ENCODE measurements around the gene WDR20. TPM values are rescaled to one million over a fixed set of nuclear protein-coding genes. Genes with fewer than 3 reads are reported as not detected.

WDR20 gene
- total RNA-seq, 1 experiment from 2014 or later, result 33.0 TPM

- no peaks in the 10 kb centered on the region for H3K9me3 Mint-ChIP-seq (ENCODE audit: low read depth, unreplicated experiment)
- intact Hi-C loops (cut with micrococcal nuclease; ENCODE audit: unreplicated experiment), result no loop called here
- H3K36me3 Mint-ChIP-seq (ENCODE audit: insufficient read depth, unreplicated experiment), result peaks cover 47% of the 10 kb centered on the region
- no peak for TF ChIP-seq CTCF (IDR thresholded peaks at IDR 0.05; ENCODE audit: unreplicated experiment)
- DNase-seq, result no peak
- no peak overlapping the region for H3K4me3 Mint-ChIP-seq (ENCODE audit: low read depth, unreplicated experiment)
- BruUV-seq (replicated peaks), result no TSS peak
- CTCF ChIA-PET, result no interaction called here
- no peaks in the 10 kb centered on the region for H3K27me3 Mint-ChIP-seq (ENCODE audit: unreplicated experiment)
- no peak overlapping the region for H3K27ac Mint-ChIP-seq (ENCODE audit: unreplicated experiment)
- H3K4me1 Mint-ChIP-seq (ENCODE audit: low read depth, unreplicated experiment), result no peaks in the 10 kb centered on the region
Measured at GRCh38 chr14:102211240-102211639, 71.5 kb downstream of the WDR20 start.

GRCh38 chr14:102212356-102212755 lies 72.7 kb downstream of the WDR20 start:
- Mint-ChIP-seq H3K4me3 (ENCODE audit: low read depth, unreplicated experiment) (no peak overlapping the region), H3K27me3 (ENCODE audit: unreplicated experiment) (no peaks in the 10 kb centered on the region), H3K36me3 (ENCODE audit: insufficient read depth, unreplicated experiment) (peaks cover 39% of the 10 kb centered on the region), H3K4me1 (ENCODE audit: low read depth, unreplicated experiment) (no peaks in the 10 kb centered on the region), H3K27ac (ENCODE audit: unreplicated experiment) (no peak overlapping the region), H3K9me3 (ENCODE audit: low read depth, unreplicated experiment) (no peaks in the 10 kb centered on the region)
- CTCF ChIA-PET, result no interaction called here
- DNase-seq, result no peak
- intact Hi-C loops (cut with micrococcal nuclease; ENCODE audit: unreplicated experiment), result no loop called here
- BruUV-seq (replicated peaks), result no TSS peak
- TF ChIP-seq CTCF (IDR thresholded peaks at IDR 0.05; ENCODE audit: unreplicated experiment), result no peak

GRCh38 chr14:102212845-102213244 lies 73.1 kb downstream of the WDR20 start:
- H3K27me3 Mint-ChIP-seq (ENCODE audit: unreplicated experiment), result no peaks in the 10 kb centered on the region
- H3K4me1 Mint-ChIP-seq (ENCODE audit: low read depth, unreplicated experiment), result no peaks in the 10 kb centered on the region
- H3K9me3 Mint-ChIP-seq (ENCODE audit: low read depth, unreplicated experiment), result no peaks in the 10 kb centered on the region
- intact Hi-C loops (cut with micrococcal nuclease; ENCODE audit: unreplicated experiment), result no loop called here
- TF ChIP-seq CTCF (IDR thresholded peaks at IDR 0.05; ENCODE audit: unreplicated experiment), result no peak
- DNase-seq, result no peak
- H3K4me3 Mint-ChIP-seq (ENCODE audit: low read depth, unreplicated experiment), result no peak overlapping the region
- no peak overlapping the region for H3K27ac Mint-ChIP-seq (ENCODE audit: unreplicated experiment)
- CTCF ChIA-PET, result interaction anchor here (0.9 kb wide), 1 partner anchor 101 kb away, joined by 4 read pairs; no protein-coding TSS in a partner anchor
- BruUV-seq (replicated peaks), result no TSS peak
- peaks cover 43% of the 10 kb centered on the region for H3K36me3 Mint-ChIP-seq (ENCODE audit: insufficient read depth, unreplicated experiment)

GRCh38 chr14:102213470-102213869 lies 73.8 kb downstream of the WDR20 start:
- no peak for DNase-seq
- no TSS peak for BruUV-seq (replicated peaks)
- no peak for TF ChIP-seq CTCF (IDR thresholded peaks at IDR 0.05; ENCODE audit: unreplicated experiment)
- H3K4me3 Mint-ChIP-seq (ENCODE audit: low read depth, unreplicated experiment), result no peak overlapping the region
- no peaks in the 10 kb centered on the region for H3K4me1 Mint-ChIP-seq (ENCODE audit: low read depth, unreplicated experiment)
- intact Hi-C loops (cut with micrococcal nuclease; ENCODE audit: unreplicated experiment), result no loop called here
- no peaks in the 10 kb centered on the region for H3K27me3 Mint-ChIP-seq (ENCODE audit: unreplicated experiment)
- CTCF ChIA-PET, result interaction anchor here (0.9 kb wide), 1 partner anchor 100 kb away, joined by 4 read pairs; no protein-coding TSS in a partner anchor
- H3K27ac Mint-ChIP-seq (ENCODE audit: unreplicated experiment), result no peak overlapping the region
- H3K9me3 Mint-ChIP-seq (ENCODE audit: low read depth, unreplicated experiment), result no peaks in the 10 kb centered on the region
- peaks cover 41% of the 10 kb centered on the region for H3K36me3 Mint-ChIP-seq (ENCODE audit: insufficient read depth, unreplicated experiment)

Measured in Calu3 (cell line).